Uterus (tissue), 4 donors: Measurements from ENCODE around the gene ECHDC1. TPM values are rescaled to one million over a fixed set of nuclear protein-coding genes. Genes with fewer than 3 reads are reported as not detected.

Experiments
- DNase-seq, 2 donors: peaks; one replicate each; pipeline ENCODE4 v3.0.0-alpha.2; 2019 to 2020
- H3K27ac ChIP-seq, 2 donors: fragments of 200-600 bp; sonication (generic); 1 replicate in 1 of 2; 2 replicates in 1 of 2; pipeline ENCODE4 v1.5.1; 2016 to 2018
- H3K27me3 ChIP-seq, 2 donors: fragments of 200-600 bp; sonication (generic); one replicate each; pipeline ENCODE4 v1.5.1; 2018 to 2019; ENCODE audit warnings: control low read depth in 1 of 2
- H3K36me3 ChIP-seq, 2 donors: fragments of 200-600 bp; sonication (generic); one replicate each; pipeline ENCODE4 v1.5.1; 2019; ENCODE audit warnings: control low read depth in 1 of 2
- H3K4me1 ChIP-seq, 2 donors: fragments of 200-600 bp; sonication (generic); one replicate each; pipeline ENCODE4 v1.5.1; 2018 to 2019; ENCODE audit warnings: control low read depth in 1 of 2
- H3K4me3 ChIP-seq, 2 donors: fragments of 200-600 bp; sonication (generic); 1 replicate in 1 of 2; 2 replicates in 1 of 2; pipeline ENCODE4 v1.5.1; 2018 to 2019; ENCODE audit warnings: mild to moderate bottlenecking in 1 of 2
- H3K9me3 ChIP-seq, 2 donors: fragments of 200-600 bp; sonication (generic); one replicate each; pipeline ENCODE4 v1.5.1; 2019; ENCODE audit warnings: control low read depth in 1 of 2
- CTCF ChIP-seq, 4 experiments: fragments of 200-600 bp in 2 of 4; fragments of 450-650 bp in 2 of 4; sonication (generic) in 2 of 4; IDR thresholded peaks; one replicate each; pipeline ENCODE4 v1.5.1; 2016 to 2019; ENCODE audit warnings: antibody characterized with exemption in 4 of 4, mild to moderate bottlenecking in 2 of 4, moderate library complexity in 1 of 4
- POLR2A ChIP-seq, 2 donors: fragments of 450-650 bp; IDR thresholded peaks; one replicate each; pipeline ENCODE4 v1.6.1; 2016; ENCODE audit warnings: antibody characterized with exemption in 2 of 2, mild to moderate bottlenecking in 1 of 2, moderate library complexity in 1 of 2
- intact Hi-C: fragments of 100-400 bp; cut with DNase I; formaldehyde crosslinking; loops from one replicate; pipeline ENCODE4 v1.15.1; 2023; ENCODE audit warnings: low total_unique reads
- total RNA-seq, 4 donors: library from RNA; depleted of rRNA in 3 of 4; stranded (reverse); fragments of >200 nt in 3 of 4; gene quantifications; one replicate each; pipeline versions ENCODE4 v1.1.0 to v1.2.4, GENCODE V29; 2014 to 2023
- donor health status: DM: yes; HTN: yes; CAD: no.

ECHDC1 gene, protein sequence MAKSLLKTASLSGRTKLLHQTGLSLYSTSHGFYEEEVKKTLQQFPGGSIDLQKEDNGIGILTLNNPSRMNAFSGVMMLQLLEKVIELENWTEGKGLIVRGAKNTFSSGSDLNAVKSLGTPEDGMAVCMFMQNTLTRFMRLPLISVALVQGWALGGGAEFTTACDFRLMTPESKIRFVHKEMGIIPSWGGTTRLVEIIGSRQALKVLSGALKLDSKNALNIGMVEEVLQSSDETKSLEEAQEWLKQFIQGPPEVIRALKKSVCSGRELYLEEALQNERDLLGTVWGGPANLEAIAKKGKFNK
- 100 to 1,000 TPM in 1 of 4 donors, 10 to 100 TPM in 2, 1 to 10 TPM in 1; 7.4 to 109 (median 18.5) TPM for total RNA-seq

DNA sequence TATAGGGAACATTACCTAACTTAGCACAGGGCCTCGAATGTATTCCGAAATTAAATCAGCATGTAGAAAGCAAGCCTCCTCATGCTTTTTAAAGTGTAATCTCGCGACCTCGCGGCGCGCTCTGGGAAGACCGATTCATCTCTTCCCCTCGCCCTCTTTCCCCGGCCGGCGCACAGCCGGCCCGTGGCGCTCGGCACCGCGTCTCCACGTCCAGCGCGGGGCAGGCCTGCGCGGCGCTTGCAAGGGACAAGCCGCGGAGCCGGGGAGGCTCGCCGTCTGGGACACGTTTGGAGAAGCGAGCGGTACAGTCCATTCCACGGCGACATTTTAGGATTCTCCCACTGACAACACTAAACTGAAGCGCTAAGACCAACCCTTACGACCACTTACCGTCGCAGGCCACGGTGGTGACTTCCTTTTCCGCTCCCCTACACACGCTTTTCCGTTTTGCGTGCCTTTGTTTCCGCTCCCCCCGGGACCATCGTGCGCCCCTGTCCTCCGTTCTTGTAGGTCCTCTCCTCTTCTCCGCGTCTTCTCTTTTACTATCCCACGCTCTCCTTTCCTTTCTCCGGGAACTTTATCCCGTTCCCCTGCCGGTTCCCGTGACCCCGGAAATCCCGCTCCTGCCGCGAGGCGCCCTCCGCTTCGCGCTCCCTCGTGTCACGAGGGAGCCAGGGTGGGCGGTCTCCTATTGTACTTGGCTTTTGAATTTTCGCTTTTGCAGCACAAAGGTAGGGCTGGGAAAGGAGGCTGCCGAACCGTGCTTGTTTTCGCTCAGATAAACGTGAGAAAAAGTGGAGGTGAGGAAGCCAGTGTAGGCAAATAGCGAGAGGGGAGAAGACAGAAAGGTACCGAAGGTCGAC is at the start of gene ECHDC1:
TSS of gene ECHDC1 (minus strand) at position 664 of the 863 bp plus-strand sequence. CDS start 12,581 bp downstream, outside the sequence.
- no peaks in the 10 kb centered on the region for H3K4me1 ChIP-seq
- no peaks in the 10 kb centered on the region for H3K27me3 ChIP-seq
- H3K9me3 ChIP-seq = no peaks in the 10 kb centered on the region
- H3K36me3 ChIP-seq = no peaks in the 10 kb centered on the region
- DNase-seq = peak; percentile 41 to 57
- intact Hi-C loops = no loop called here
- TF ChIP-seq CTCF (IDR thresholded peaks at IDR 0.05) (peak in 2 of 4 experiments; percentile 12 to 22), POLR2A (IDR thresholded peaks at IDR 0.05) (no peak)
- H3K27ac ChIP-seq = peak within 1 kb of the TSS; percentile 71 to 87
- peak within 1 kb of the TSS; percentile 71 to 79 for H3K4me3 ChIP-seq

DNA sequence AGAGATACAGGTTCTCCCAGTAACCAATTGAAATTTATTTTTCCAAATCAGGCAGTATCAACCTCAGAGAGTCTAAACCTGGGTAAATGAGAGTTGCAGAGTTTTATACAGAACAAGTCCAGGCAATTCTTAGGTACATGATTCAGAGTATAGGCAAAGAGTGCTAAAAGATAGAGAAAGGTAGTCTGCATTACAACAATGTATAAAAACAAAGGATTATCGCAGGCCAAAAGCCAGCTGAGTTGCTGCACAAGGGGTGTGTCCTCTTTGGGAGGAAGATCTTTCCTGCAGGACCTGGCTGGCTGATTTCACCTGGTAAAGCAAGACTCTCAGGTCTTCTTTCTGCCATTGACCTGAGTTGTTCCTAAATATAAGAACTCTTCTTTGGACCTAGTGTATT is 48.9 kb upstream of the ECHDC1 start:
- Histone ChIP-seq H3K4me3 (no peak overlapping the region), H3K27me3 (no peaks in the 10 kb centered on the region), H3K36me3 (no peaks in the 10 kb centered on the region), H3K9me3 (no peaks in the 10 kb centered on the region), H3K4me1 (peaks cover 0 to 6% of the 10 kb centered on the region in 2 donors), H3K27ac (peak overlapping the region in 1 of 2 donors; percentile 61)
- TF ChIP-seq CTCF (IDR thresholded peaks at IDR 0.05) = no peak
- no peak for TF ChIP-seq POLR2A (IDR thresholded peaks at IDR 0.05)
- no peak for DNase-seq
- intact Hi-C loops = no loop called here

DNA sequence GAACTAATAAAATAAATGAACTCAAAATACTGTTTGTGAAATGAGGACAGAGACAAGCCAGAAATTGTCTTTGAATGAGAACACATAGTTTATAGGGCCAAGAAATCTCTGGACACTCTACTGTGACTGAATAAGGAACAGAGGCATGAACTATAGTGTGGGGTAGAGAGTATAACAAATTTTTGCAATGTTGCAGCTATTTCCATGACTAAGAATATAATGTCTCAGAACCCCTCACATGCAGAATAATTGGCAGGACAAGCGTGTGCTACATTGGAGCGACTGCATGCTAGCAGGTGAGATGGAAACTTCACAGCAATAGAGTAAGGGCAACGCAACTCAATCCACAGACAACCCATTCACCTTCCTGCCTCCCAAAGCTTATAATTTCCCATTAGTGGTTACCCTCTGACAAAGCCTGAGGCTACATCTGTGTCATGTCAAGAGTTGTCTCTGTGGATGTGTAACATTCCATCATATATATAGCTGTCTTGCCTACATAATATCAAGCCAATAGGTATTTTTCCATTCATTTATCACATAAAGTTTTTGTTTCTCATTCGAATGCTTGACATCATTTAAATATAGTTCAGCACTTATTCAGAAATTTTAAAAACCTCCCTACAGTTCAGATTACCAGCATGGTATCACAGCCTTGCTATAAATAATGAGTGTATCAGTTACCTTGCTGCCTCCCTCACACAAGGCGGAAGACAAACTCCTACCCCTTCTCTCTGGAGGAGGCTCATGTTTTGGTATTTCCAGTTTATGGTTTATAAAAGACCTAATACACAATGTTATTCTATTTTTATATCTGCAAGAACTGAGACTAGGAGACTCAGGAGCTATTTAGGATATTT is 47.9 kb upstream of the ECHDC1 start:
- TF ChIP-seq CTCF (IDR thresholded peaks at IDR 0.05) (no peak), POLR2A (IDR thresholded peaks at IDR 0.05) (no peak)
- Histone ChIP-seq H3K9me3 (no peaks in the 10 kb centered on the region), H3K27ac (peak overlapping the region in 1 of 2 donors; percentile 61), H3K4me1 (peaks cover 0 to 6% of the 10 kb centered on the region in 2 donors), H3K36me3 (no peaks in the 10 kb centered on the region), H3K27me3 (no peaks in the 10 kb centered on the region), H3K4me3 (no peak overlapping the region)
- intact Hi-C loops = no loop called here
- DNase-seq = no peak

DNA sequence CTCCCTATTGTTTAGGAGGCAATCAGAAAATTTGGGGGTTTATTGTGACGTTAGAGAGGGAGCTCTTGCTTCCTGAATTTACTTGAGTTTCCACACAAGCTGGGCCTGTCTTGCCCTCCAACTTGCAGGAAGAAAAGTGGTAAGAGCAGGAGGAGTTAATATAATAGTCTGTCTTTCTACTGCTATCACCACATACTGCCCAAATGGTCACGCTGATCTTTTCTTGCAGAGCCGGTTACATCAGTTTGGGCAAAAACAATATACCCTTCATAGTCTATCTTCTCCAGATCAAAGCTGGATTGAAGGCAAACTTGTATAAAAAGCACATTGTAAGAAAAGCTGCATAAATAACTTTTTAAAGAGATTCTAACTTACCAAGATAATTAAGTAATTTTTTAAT is 46.3 kb upstream of the ECHDC1 start:
- intact Hi-C loops = no loop called here

More for the DNA sequence above, 46.3 kb upstream of the ECHDC1 start:
- Histone ChIP-seq H3K27me3 (no peaks in the 10 kb centered on the region), H3K4me3 (no peak overlapping the region), H3K27ac (no peak overlapping the region), H3K36me3 (no peaks in the 10 kb centered on the region), H3K4me1 (peaks cover 0 to 6% of the 10 kb centered on the region in 2 donors), H3K9me3 (no peaks in the 10 kb centered on the region)
- DNase-seq = no peak
- TF ChIP-seq CTCF (IDR thresholded peaks at IDR 0.05) = no peak
- no peak for TF ChIP-seq POLR2A (IDR thresholded peaks at IDR 0.05)
